Pancreas (tissue), 10 donors: ENCODE results near the gene MPO. TPM values are rescaled to one million over a fixed set of nuclear protein-coding genes. Genes with fewer than 3 reads are reported as not detected.
A peak's percentile ranks its signal among the peaks of the same experiment; 100 is the strongest.

Experiments used
- ATAC-seq, 4 donors: fragments of 200-7000 bp; cut with Tn5 transposase; one replicate each; pipeline versions ENCODE4 v1.8.0 to v1.9.1; 2020; ENCODE audit warnings: mild to moderate bottlenecking in 4 of 4, moderate library complexity in 4 of 4
- DNase-seq, 6 donors: peaks; one replicate each; pipeline ENCODE4 v3.0.0-alpha.2; 2020
- FAIRE-seq: peaks from 2 replicates; lab custom pipeline; 2012; peaks lifted over from hg19 to GRCh38; lab: Jason Lieb, UNC
- H3K27ac ChIP-seq, 4 donors: fragments of 200-600 bp; sonication (generic); 1 replicate in 3 of 4; 2 replicates in 1 of 4; pipeline versions ENCODE4 v1.5.0 to v1.8.0; 2020
- H3K27me3 ChIP-seq, 4 donors: fragments of 200-600 bp; one replicate each; pipeline ENCODE4 v1.8.0; 2021
- H3K36me3 ChIP-seq, 3 donors: fragments of 200-600 bp; sonication (generic) in 1 of 3; one replicate each; pipeline versions ENCODE4 v1.5.0 to v1.8.0; 2020 to 2021
- H3K4me1 ChIP-seq, 3 donors: fragments of 200-600 bp; one replicate each; pipeline ENCODE4 v1.8.0; 2021
- H3K4me3 ChIP-seq, 4 donors: fragments of 200-600 bp; sonication (generic) in 2 of 4; one replicate each; pipeline versions ENCODE4 v1.5.0 to v1.8.0; 2020 to 2021
- H3K9me3 ChIP-seq, 4 donors: fragments of 200-600 bp; one replicate each; pipeline ENCODE4 v1.8.0; 2021
- CTCF ChIP-seq, 4 donors: fragments of 200-600 bp; sonication (generic) in 3 of 4; IDR thresholded peaks; one replicate each; pipeline versions ENCODE4 v1.5.0 to v1.8.0; 2021; ENCODE audit warnings: antibody characterized with exemption in 4 of 4
- WGBS, 2 donors: extraction: QIAGEN DNeasy Blood & Tissue Kit; methylation state at CpG; one replicate each; pipeline ENCODE4 v1.1.7; 2013; 5-methylcytosine and 5-hydroxymethylcytosine counted together
- intact Hi-C, 3 donors: fragments of 100-400 bp; cut with DNase I; formaldehyde crosslinking; loops; one replicate each; pipeline versions ENCODE4 v1.11.1 to v1.14.2; 2022
- polyA plus RNA-seq, 2 donors: library from polyadenylated mRNA; stranded (reverse); fragments of 200-250 nt; gene quantifications; one replicate each; pipeline ENCODE4 v1.2.3, GENCODE V29; 2013
- total RNA-seq, 6 donors: library from RNA; stranded (reverse); fragmentation: NEBNext Ultra II Directional in 4 of 6; extraction: Animal tissue kit (Norgen Biotek cat#: 25700) in 4 of 6; gene quantifications; one replicate each; pipeline versions ENCODE4 v1.2.1 to v1.2.4, GENCODE V29; 2021 to 2023
- donor health status: healthy with polysubstance abuse.
- donor health status: DM: no; HTN: no; CAD: no; lungs with moderate emphysema.
- donor health status: DM: no; HTN: no; CAD: no.
- donor health status: control.
- donor health status: control.
- donor health status: Bipolar disorder and iron deficiency.
- donor health status: DM: yes; HTN: yes; CAD: no.
- donor health status: DM: no; HTN: no; CAD: no.
- donor health status: DM: no; HTN: no; CAD: no.
- donor health status: DM: yes; HTN: yes; CAD: no.

The MPO gene
- total and polyA plus RNA-seq, 8 donors, result 0.03 to 0.28 (median 0.09) TPM; not detected in 1

- DNase-seq (peak in 2 of 6 donors; percentile 38 to 49), FAIRE-seq (no peak), ATAC-seq (no peak)
- no peaks in the 10 kb centered on the region for H3K9me3 ChIP-seq
- no peaks in the 10 kb centered on the region for H3K27me3 ChIP-seq
- H3K4me3 ChIP-seq, result no peak overlapping the region
- H3K36me3 ChIP-seq, result no peaks in the 10 kb centered on the region
- WGBS, 2 donors, result 90 to 93% methylated on average over 18 of the region's 18 CpGs
- intact Hi-C loops, result loop anchor here in 1 of 3 donors (5.0 kb wide), 1 partner anchor 125 kb away; no protein-coding TSS in a partner anchor
- H3K4me1 ChIP-seq, result no peaks in the 10 kb centered on the region
- no peak for TF ChIP-seq CTCF (IDR thresholded peaks at IDR 0.05)
- no peak overlapping the region for H3K27ac ChIP-seq
Measured at GRCh38 chr17:58321571-58322525, 41.1 kb upstream of the MPO start.

GRCh38 chr17:58320570-58321323 is 40.0 kb upstream of the MPO start:
- no peak for DNase-seq
- H3K36me3 ChIP-seq, result no peaks in the 10 kb centered on the region
- H3K4me3 ChIP-seq, result no peak overlapping the region
- H3K9me3 ChIP-seq, result no peaks in the 10 kb centered on the region
- no peak for FAIRE-seq
- no peak overlapping the region for H3K27ac ChIP-seq
- no peak for ATAC-seq
- H3K4me1 ChIP-seq, result no peaks in the 10 kb centered on the region
- 91 to 97% methylated on average over 8 to 9 of the region's 9 CpGs for WGBS, 2 donors
- intact Hi-C loops, result loop anchor here in 1 of 3 donors (5.0 kb wide), 1 partner anchor 127 kb away; no protein-coding TSS in a partner anchor
- no peaks in the 10 kb centered on the region for H3K27me3 ChIP-seq
- no peak for TF ChIP-seq CTCF (IDR thresholded peaks at IDR 0.05)

DNA sequence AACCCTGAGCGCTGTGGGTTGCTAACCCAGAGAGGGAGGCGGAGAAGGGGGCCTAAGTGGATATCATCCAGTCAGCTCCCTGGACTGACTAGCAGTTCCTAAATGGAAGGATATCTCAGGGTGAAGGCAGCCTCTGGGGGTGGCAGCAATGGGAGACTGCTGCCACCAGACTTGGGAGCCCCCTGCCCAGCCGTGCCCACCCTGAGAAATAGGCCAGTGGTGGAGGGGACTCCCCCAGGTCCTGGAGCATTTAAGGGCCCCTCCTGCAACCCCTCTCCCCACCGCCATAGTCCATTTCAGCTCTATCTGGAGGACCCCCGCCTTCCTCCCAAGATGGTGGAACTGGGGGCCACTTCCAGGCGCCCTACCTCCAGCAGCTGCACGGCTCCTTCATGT is 39.4 kb upstream of the MPO start:
- WGBS, 2 donors, result 93 to 96% methylated on average over 7 of the region's 7 CpGs
- ATAC-seq (no peak), DNase-seq (peak in 3 of 6 donors; percentile 7 to 31 (median 20)), FAIRE-seq (no peak)
- Histone ChIP-seq H3K9me3 (no peaks in the 10 kb centered on the region), H3K27ac (no peak overlapping the region), H3K4me3 (no peak overlapping the region), H3K27me3 (no peaks in the 10 kb centered on the region), H3K36me3 (no peaks in the 10 kb centered on the region), H3K4me1 (no peaks in the 10 kb centered on the region)
- no peak for TF ChIP-seq CTCF (IDR thresholded peaks at IDR 0.05)
- intact Hi-C loops, result loop anchor here in 1 of 3 donors (5.0 kb wide), 1 partner anchor 127 kb away; no protein-coding TSS in a partner anchor

GRCh38 chr17:58319173-58320162 is 38.7 kb upstream of the MPO start:
- H3K27ac ChIP-seq, result no peak overlapping the region
- no peaks in the 10 kb centered on the region for H3K36me3 ChIP-seq
- TF ChIP-seq CTCF (IDR thresholded peaks at IDR 0.05), result no peak
- intact Hi-C loops, result loop anchor here in 1 of 3 donors (5.0 kb wide), 1 partner anchor 128 kb away; no protein-coding TSS in a partner anchor
- H3K4me3 ChIP-seq, result no peak overlapping the region
- FAIRE-seq (no peak), DNase-seq (peak in 2 of 6 donors; percentile 43 to 54), ATAC-seq (no peak)
- no peaks in the 10 kb centered on the region for H3K27me3 ChIP-seq
- 82 to 89% methylated on average over 25 of the region's 25 CpGs for WGBS, 2 donors
- H3K4me1 ChIP-seq, result no peaks in the 10 kb centered on the region
- H3K9me3 ChIP-seq, result no peaks in the 10 kb centered on the region
